Stimulated activated naive CD8-positive, alpha-beta T cell treated with anti-CD3 and anti-CD28 coated beads, Interleukin-15, Interleukin-2, amounts not matched to agents 100 U/mL and 50 U/mL, for 24 hours (primary cell): ENCODE measurements around the gene GRM7.

Experiments
- ATAC-seq: fragments of 150-1000 bp; cut with Tn5 transposase; one replicate; pipeline ENCODE4 v1.10.0; 2021
- DNase-seq: peaks from one replicate; pipeline ENCODE4 v3.0.0; 2021

Gene GRM7

DNA sequence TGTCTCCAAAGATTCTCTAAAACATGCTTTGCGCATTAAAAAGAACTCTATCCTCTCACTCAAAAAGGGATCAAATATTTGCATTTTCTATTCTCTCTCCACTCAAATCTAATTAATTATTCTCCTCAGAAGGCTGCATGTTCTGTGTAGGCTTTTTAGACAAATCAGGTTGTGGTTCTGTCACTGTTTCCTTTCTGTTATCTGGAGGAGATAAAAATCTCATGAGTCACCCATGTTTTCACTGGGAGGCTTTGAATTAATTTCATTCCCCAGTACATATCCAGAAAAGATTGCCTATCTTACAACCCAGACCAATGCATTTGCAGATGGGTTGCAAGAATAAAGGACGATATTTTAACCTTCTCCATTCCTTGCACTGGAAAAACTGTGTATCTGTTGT, 446.5 kb downstream of the GRM7 start:
- no peak for DNase-seq
- no peak for ATAC-seq

DNA sequence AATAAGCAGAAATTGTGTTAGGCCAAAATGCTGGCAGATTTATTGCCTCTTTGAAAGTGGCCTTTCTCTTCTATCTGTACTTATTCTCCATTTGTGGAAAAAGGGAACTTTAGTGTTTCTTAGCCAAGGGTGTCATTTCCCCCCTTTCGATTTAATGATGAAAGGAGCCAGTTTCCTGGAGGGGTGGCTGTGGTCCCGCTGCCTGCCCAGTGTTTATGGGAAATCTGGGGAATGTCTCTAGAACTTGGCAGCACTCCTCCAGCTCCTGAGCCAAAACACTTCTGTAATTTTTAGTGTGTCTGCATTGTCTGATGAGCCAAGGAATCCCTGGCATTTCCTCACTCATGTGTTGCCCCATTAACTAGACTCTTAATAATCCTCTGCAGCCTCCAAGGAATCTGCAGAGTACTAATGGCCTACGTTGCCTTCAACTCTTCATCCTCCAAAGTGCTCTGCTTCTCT, 448.8 kb downstream of the GRM7 start:
- ATAC-seq (no peak), DNase-seq (no peak)

DNA sequence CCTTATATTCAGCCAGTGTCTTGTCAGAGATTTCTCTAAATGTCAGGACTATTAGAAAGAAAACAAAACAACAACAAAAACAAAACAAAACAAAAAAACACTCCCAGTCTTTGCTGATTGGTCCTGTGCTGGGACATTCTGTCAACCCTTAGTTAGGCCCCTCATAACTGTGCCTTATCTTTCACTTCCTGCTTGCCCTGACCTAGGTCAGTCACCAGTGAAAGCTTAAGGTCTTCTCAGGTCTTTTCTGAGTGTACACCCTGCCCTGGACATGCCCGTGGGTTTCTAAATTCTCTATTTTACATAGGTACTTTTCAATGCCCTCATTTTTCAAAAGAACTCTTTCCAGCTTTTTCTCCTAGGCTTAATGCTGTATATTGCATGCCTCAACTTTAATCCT, 454.1 kb downstream of the GRM7 start:
- no peak for DNase-seq
- no peak for ATAC-seq

- ATAC-seq (no peak), DNase-seq (no peak)
Measured at GRCh38 chr3:7322957-7323669, 462.2 kb downstream of the GRM7 start.

DNA sequence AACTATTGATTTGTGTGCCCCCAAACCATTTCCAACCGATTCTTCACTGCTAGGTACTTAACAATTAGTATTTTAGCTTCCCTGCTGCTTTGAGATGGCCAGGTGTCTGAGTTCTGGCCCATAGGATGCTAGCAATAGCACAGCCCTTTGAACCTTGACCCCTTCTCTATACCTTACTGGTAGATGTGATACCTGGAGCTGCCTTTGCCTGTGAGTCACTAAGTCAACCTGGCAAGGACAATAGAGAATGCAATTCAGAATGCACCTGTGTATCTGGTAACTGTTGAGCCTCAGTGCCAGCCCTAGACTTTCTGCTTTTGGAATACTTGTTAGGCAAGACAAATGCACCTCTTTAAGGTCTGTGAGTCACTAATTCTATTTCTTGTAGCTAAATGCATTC, 467.4 kb downstream of the GRM7 start:
- ATAC-seq = no peak
- no peak for DNase-seq

DNA sequence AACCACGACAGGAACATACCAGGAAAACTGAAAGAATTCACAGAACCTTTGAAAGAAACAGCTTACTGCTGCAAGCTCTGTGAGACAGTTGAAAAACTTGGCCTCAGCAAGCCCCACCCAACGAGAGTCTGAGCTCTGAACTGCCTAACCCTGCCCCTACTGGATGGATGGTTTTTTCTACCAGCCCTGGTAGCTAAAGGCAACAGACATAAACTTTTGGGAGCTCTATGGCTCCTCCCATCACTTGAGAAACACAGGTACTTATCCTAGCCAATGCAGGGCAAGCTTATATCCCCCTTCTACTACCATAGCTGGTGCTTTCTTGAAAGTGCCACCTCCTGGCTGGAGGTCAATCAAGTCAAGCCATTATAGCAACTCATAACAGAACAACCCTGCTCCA, 471.8 kb downstream of the GRM7 start:
- ATAC-seq (no peak), DNase-seq (no peak)

- ATAC-seq = no peak
Measured at GRCh38 chr3:7333125-7333524, 472.2 kb downstream of the GRM7 start.

GRCh38 chr3:7340795-7341194, 479.9 kb downstream of the GRM7 start:
- no peak for DNase-seq

More at GRCh38 chr3:7333125-7333524, 472.2 kb downstream of the GRM7 start:
- no peak for DNase-seq

DNA sequence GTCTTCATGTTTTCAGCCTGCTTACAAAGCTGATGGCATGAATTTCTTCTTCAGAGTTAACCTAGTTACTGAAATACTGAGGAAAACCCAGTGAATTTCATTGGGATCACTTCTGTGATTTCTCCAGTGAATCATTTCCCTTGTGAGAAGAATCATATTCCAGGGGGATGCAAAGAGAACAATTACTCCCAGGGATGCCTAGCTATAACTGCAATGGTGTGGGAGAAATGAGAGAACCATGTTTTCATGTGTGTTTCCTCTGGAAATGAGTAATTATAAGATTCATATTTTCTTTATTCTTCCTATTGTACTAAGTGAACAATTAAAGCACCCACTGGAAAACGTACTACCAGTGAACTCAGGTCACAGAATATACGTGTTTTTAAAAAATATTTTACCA, 485.4 kb downstream of the GRM7 start:
- no peak for DNase-seq
- no peak for ATAC-seq

More at GRCh38 chr3:7340795-7341194, 479.9 kb downstream of the GRM7 start:
- ATAC-seq = no peak

GRCh38 chr3:7357101-7357500, 496.2 kb downstream of the GRM7 start:
- DNase-seq (no peak), ATAC-seq (no peak)

- ATAC-seq (no peak), DNase-seq (no peak)
Measured at GRCh38 chr3:7367968-7368367, 507.1 kb downstream of the GRM7 start.

- ATAC-seq (no peak), DNase-seq (no peak)
Measured at GRCh38 chr3:7368597-7368996, 507.7 kb downstream of the GRM7 start.

GRCh38 chr3:7371693-7372572, 511.0 kb downstream of the GRM7 start:
- DNase-seq = no peak
- no peak for ATAC-seq

DNA sequence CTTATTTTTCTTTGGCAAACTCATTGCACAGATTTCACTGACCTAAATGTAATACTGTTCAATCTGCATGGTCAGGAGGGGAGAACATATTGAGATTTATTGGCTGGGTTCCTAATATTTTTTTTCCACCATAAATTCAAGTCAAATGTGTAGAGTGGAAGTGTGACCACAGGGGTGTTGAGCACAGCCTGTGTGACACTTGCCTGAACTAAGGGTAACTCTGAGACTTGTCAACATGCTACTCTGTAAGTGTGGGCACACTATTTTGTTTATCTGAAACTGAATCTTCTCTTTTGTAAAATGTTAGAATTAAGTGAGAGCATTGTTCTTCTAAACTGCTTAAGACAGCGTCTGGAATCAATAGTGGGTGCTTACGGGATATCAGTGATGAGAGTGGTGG, 516.2 kb downstream of the GRM7 start:
- no peak for DNase-seq
- no peak for ATAC-seq

DNA sequence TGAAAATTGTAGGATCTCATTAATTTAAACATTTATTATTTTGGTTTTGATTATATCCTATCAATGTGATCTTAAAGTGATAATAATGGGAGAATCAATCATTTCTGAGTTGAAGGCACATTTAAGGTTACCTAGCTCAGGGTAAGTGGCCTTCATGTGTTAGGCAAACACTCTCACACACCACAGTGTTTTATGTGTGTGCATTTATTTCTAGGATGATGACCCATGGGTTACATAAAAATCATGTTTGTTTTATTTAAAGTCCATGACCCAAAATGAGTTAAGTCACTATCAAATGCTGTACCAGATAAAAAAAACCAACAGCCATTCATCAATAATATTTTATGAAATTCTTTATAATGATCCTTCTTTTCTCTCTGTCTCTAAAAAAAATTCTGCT, 520.8 kb downstream of the GRM7 start:
- DNase-seq (no peak), ATAC-seq (no peak)

GRCh38 chr3:7382293-7383010, 521.5 kb downstream of the GRM7 start:
- DNase-seq = no peak
- no peak for ATAC-seq

- DNase-seq = no peak
- ATAC-seq = no peak
Measured at GRCh38 chr3:7385635-7386034, 524.7 kb downstream of the GRM7 start.

DNA sequence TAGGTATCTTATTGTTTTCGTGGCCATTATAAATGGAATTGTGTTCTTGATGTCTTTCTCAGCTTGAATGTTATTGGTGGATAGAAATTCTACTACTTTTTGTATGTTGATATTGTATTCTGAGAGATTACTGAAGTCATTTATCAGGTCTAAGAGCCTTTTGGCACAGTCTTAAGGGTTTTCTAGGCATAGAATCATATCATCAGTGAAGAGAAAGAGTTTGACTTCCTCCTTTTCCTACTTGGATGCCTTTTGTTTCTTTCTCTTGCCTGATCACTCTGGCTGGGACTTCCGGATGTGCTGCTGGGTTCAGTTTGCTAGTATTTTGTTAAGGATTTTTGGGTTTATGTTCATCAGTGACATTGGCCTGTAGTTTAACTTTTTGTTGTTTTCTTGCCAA, 527.1 kb downstream of the GRM7 start:
- ATAC-seq = no peak
- no peak for DNase-seq

DNA sequence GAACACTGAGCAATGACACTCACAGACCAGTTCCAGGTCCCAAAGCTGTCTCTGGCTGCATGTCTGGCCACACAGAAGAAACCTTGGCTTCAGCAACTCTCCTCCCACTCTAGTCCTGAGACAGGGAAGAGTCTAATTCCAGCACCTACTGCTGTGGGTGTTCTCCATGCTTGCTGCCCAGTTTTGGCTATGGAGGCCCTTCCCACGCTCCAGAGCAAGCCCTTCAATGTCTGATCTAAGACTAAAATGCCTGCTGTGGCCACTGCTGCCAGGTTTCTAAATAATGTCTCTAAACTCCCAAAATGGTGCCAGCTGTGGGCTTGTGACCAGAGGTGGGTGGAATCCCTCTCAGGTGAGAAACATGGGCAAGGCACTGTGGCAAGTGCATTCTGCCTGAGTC, 531.3 kb downstream of the GRM7 start:
- no peak for ATAC-seq
- no peak for DNase-seq

DNA sequence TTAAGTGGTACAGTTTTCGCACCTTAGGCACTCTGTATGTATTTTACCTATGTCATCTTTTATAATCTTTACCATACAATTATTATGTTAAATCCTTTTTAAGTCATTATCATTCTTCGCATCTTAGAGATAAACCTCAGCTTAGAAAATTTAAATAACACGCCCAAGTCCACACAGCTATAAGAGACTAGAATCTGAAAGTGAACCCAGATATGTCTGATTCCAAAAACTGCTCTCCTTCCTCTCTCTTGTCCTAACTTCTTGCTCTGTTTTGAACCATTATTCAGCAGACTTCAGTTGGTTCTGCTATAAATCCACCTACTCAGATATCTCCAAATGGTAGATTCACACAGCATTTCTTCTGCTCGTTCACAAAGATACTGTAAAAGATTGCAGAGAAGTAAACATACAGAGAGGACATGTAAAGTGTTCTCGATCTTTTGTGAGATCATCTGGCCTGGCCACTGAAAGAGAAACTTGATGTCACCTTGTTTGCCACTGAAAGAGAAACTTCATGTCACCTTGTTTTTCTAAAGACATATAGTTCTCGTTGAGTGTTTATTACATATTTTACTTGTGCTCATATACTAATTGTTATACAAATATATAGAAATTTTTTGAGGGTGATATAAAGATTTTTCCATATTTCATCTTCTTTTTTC, 533.2 kb downstream of the GRM7 start:
- DNase-seq (no peak), ATAC-seq (no peak)

DNA sequence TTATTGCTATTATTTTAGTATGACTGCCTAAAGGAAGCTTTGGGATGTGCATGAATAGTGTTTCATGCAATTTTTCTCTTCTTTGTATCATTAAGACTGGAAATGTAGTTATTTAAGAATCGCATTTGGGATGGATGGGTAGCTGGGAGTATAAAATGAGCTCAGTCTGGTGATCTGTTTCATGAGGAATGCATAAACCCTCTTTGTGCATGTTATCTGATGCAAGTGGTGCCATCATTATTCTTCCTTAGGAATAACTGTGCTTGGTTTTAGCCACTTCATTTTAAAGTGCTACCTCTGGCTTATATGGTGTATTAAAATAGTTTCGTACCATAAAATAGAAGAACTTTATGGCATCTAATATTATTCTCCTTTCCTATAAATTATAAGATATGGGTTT, 535.6 kb downstream of the GRM7 start:
- DNase-seq (no peak), ATAC-seq (no peak)

DNA sequence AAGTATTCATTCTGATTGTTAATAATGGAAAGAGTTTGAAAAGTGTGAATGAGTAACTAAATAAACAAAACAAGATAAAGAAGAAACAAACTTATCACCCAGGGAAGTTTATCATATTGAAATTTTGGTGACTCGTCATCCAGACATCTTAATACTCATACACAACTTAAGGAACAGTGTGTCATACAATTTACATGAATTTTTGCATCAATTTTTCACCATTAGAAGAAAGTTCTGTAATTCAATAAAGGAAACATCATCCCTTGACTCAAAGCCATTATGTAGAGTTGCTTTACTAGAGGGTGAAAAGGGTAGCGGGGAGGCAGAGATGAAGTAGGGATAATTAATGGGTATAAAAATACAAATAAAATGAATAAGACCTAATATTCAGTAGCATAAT, 536.2 kb downstream of the GRM7 start:
- no peak for ATAC-seq
- DNase-seq = no peak
